Loucy (cell line): ENCODE results near the gene AGAP1.

Experiments used
- H2AFZ ChIP-seq: fragments of 200-600 bp; sonication (generic); 2 replicates; pipeline ENCODE4 v1.6.0; 2016; ENCODE audit warnings: antibody characterized with exemption, mild to moderate bottlenecking, low read length, moderate library complexity
- H3F3A ChIP-seq: fragments of 200-600 bp; 2 replicates; pipeline ENCODE4 v1.6.0; 2016; ENCODE audit warnings: antibody characterized with exemption, low read depth, mild to moderate bottlenecking
- H3K27me3 ChIP-seq: fragments of 200-600 bp; sonication (generic); 2 replicates; pipeline ENCODE4 v1.6.1; 2014; ENCODE audit warnings: low read length, mild to moderate bottlenecking; ENCODE audit not compliant: insufficient read depth, poor library complexity, severe bottlenecking
- H3K36me3 ChIP-seq: fragments of 200-600 bp; sonication (generic); 2 replicates; pipeline ENCODE4 v1.6.1; 2016; ENCODE audit warnings: low read length; ENCODE audit not compliant: insufficient read depth
- H3K4me1 ChIP-seq: fragments of 200-600 bp; sonication (generic); 2 replicates; pipeline ENCODE4 v1.5.1; 2014; ENCODE audit warnings: low read length, mild to moderate bottlenecking; ENCODE audit not compliant: insufficient read depth, poor library complexity, severe bottlenecking
- H3K4me2 ChIP-seq: fragments of 200-600 bp; sonication (generic); 2 replicates; pipeline ENCODE4 v1.6.0; 2014; ENCODE audit warnings: antibody characterized with exemption, low read length, low read depth, mild to moderate bottlenecking; ENCODE audit not compliant: poor library complexity, severe bottlenecking
- H3K4me3 ChIP-seq: fragments of 200-600 bp; sonication (generic); 2 replicates; pipeline ENCODE4 v1.5.1; 2014; ENCODE audit warnings: low read length, mild to moderate bottlenecking, mixed read lengths; ENCODE audit not compliant: poor library complexity, severe bottlenecking
- H3K79me2 ChIP-seq: fragments of 200-600 bp; sonication (generic); 2 replicates; pipeline ENCODE4 v1.6.1; 2014; ENCODE audit warnings: low read length; ENCODE audit not compliant: insufficient read depth
- H3K9ac ChIP-seq: fragments of 200-600 bp; sonication (generic); 2 replicates; pipeline ENCODE4 v1.6.0; 2014; ENCODE audit warnings: mild to moderate bottlenecking, low read depth, low read length, moderate library complexity; ENCODE audit not compliant: poor library complexity, severe bottlenecking
- H3K9me2 ChIP-seq: fragments of 200-600 bp; sonication (generic); replicated peaks from 2 replicates; pipeline ENCODE4 v1.6.1; 2016; ENCODE audit warnings: low read depth, low read length, mixed read lengths
- H3K9me3 ChIP-seq: fragments of 200-600 bp; sonication (generic); 2 replicates; pipeline ENCODE4 v1.6.1; 2014; ENCODE audit warnings: mild to moderate bottlenecking, antibody characterized with exemption, low read length, low read depth; ENCODE audit not compliant: insufficient read depth
- H4K20me1 ChIP-seq: fragments of 200-600 bp; sonication (generic); 2 replicates; pipeline ENCODE4 v1.6.0; 2014; ENCODE audit warnings: antibody characterized with exemption, low read length, mild to moderate bottlenecking; ENCODE audit not compliant: insufficient read depth, poor library complexity, severe bottlenecking
- EZH2phosphoT487 ChIP-seq: fragments of 200-600 bp; IDR thresholded peaks from 2 replicates; pipeline ENCODE4 v1.6.1; 2018; ENCODE audit warnings: antibody characterized with exemption, mild to moderate bottlenecking, moderate library complexity, borderline replicate concordance
- TF ChIP-seq, protein P1 (sequence below): fragments of 200-600 bp; sonication (generic); conservative IDR thresholded peaks from 2 replicates; pipeline ENCODE4 v1.5.1; 2014; ENCODE audit warnings: mild to moderate bottlenecking, antibody characterized with exemption, low read length

AGAP1 gene

DNA sequence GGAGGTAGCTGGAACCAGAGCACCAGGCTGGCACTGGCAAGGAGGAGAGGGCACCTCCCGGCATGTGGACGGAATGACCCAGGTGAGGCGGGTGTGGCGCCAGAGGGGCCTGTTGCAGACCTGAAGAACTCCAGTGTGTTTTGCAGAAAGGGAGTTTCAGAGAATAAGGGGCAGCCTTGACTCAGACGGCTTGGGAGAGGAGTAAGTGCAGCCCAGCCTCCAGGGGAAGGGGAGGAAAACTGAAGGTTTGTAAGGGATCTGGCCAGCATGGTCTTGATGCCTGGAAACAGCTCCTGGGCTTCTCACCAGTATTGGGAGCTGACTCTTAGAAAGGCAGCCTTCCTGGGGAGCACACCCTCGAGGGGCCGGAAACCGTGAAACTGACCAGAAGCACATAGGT is 101.1 kb downstream of the AGAP1 start:
- H3K9ac ChIP-seq = no peak overlapping the region
- no peaks in the 10 kb centered on the region for H4K20me1 ChIP-seq
- H3F3A ChIP-seq = no peaks in the 10 kb centered on the region

DNA sequence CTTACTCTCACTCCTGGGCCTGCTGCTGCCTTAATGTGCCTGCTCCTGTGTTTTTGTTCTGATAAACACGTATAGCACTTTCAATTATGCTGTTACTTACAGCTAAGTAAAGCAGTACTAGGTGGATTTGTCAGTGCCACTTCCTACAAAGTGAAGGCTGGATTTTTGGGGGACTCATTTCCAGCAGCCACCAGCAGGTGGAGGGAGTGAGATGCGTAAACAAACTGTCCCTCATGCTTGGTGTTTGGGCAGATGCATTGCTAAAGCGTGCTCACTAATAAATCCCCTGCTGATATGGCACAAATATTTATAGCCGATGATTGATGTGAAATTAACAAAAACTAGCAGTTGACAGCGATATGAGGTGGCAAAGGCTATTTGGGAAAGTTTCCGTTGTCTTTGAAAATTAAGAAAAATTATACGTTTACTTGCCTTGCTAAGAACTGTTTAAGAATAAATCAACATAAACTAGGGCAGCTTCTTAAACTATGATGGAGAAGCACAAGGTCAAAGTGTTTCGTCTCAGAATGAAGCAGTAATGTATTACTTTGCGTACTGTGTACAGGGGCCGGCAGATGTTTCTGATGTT is 101.7 kb downstream of the AGAP1 start:
- Histone ChIP-seq H3K36me3 (no peaks in the 10 kb centered on the region), H3K9me3 (no peaks in the 10 kb centered on the region), H3K79me2 (no peaks in the 10 kb centered on the region), H3F3A (no peaks in the 10 kb centered on the region), H3K4me1 (no peaks in the 10 kb centered on the region), H3K9ac (no peak overlapping the region), H2AFZ (peak overlapping the region; percentile 55), H3K9me2 (no peaks in the 10 kb centered on the region), H3K4me2 (no peak overlapping the region), H3K4me3 (no peak overlapping the region), H4K20me1 (no peaks in the 10 kb centered on the region), H3K27me3 (no peaks in the 10 kb centered on the region)
- no peak for TF ChIP-seq EZH2phosphoT487
- TF ChIP-seq, protein P1, sequence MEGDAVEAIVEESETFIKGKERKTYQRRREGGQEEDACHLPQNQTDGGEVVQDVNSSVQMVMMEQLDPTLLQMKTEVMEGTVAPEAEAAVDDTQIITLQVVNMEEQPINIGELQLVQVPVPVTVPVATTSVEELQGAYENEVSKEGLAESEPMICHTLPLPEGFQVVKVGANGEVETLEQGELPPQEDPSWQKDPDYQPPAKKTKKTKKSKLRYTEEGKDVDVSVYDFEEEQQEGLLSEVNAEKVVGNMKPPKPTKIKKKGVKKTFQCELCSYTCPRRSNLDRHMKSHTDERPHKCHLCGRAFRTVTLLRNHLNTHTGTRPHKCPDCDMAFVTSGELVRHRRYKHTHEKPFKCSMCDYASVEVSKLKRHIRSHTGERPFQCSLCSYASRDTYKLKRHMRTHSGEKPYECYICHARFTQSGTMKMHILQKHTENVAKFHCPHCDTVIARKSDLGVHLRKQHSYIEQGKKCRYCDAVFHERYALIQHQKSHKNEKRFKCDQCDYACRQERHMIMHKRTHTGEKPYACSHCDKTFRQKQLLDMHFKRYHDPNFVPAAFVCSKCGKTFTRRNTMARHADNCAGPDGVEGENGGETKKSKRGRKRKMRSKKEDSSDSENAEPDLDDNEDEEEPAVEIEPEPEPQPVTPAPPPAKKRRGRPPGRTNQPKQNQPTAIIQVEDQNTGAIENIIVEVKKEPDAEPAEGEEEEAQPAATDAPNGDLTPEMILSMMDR = peak; percentile 93

More for the DNA sequence above, 101.1 kb downstream of the AGAP1 start:
- Histone ChIP-seq H3K36me3 (no peaks in the 10 kb centered on the region), H2AFZ (peak overlapping the region; percentile 55), H3K4me1 (no peaks in the 10 kb centered on the region), H3K27me3 (no peaks in the 10 kb centered on the region), H3K4me3 (no peak overlapping the region), H3K9me3 (no peaks in the 10 kb centered on the region), H3K4me2 (no peak overlapping the region), H3K79me2 (no peaks in the 10 kb centered on the region), H3K9me2 (no peaks in the 10 kb centered on the region)
- no peak for TF ChIP-seq EZH2phosphoT487
- TF ChIP-seq, protein P1 = no peak

DNA sequence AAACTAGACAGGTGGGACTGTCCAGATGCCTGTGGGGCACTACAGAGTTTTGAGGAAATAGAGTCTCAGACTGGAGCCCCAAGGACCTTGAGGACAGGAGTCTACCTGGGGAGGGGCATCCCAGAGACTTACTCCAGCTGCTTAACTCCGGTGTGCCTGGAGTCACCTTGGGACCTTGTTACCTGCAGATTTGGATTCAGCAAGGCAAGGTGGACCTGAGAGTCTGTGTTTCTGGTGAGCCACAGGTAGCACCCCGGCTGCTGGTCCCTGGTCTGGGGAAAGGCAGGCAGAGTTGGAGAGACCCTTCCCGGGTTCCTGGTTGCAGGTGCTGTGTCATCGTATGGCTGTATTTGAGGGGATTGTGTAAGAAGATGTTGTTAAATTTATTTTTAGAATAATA is 102.4 kb downstream of the AGAP1 start:
- Histone ChIP-seq H3K36me3 (no peaks in the 10 kb centered on the region), H3K4me3 (no peak overlapping the region), H3K4me1 (no peaks in the 10 kb centered on the region), H3K4me2 (no peak overlapping the region), H3F3A (no peaks in the 10 kb centered on the region), H4K20me1 (no peaks in the 10 kb centered on the region), H3K27me3 (no peaks in the 10 kb centered on the region), H3K9me3 (no peaks in the 10 kb centered on the region), H3K79me2 (no peaks in the 10 kb centered on the region), H3K9me2 (no peaks in the 10 kb centered on the region), H3K9ac (no peak overlapping the region), H2AFZ (no peak overlapping the region)
- TF ChIP-seq, protein P1 = no peak
- TF ChIP-seq EZH2phosphoT487 = no peak
